BE2C (cell line): ENCODE measurements around the gene FOXN3.

Source experiments
- DNase-seq: peaks from one replicate; pipeline ENCODE4 v3.0.0-alpha.2; 2020
- H3K27me3 ChIP-seq: fragments of 250-450 bp; sonication (Bioruptor Pico); 2 replicates; pipeline ENCODE4 v1.5.1; 2020; ENCODE audit warnings: mild to moderate bottlenecking
- H3K36me3 ChIP-seq: fragments of 250-450 bp; sonication (Bioruptor Pico); 2 replicates; pipeline ENCODE4 v1.5.1; 2020; ENCODE audit warnings: mild to moderate bottlenecking
- H3K4me1 ChIP-seq: fragments of 250-450 bp; sonication (Bioruptor Pico); 2 replicates; pipeline ENCODE4 v1.5.1; 2020
- H3K4me3 ChIP-seq: 2 replicates; pipeline ENCODE4 v1.5.1; 2011; ENCODE audit warnings: low read depth, low read length
- H3K9me3 ChIP-seq: fragments of 250-450 bp; sonication (Bioruptor Pico); 2 replicates; pipeline ENCODE4 v1.5.1; 2020
- CTCF ChIP-seq: IDR thresholded peaks from 2 replicates; pipeline ENCODE4 v1.5.1; 2012; ENCODE audit warnings: mild to moderate bottlenecking, low read depth, low read length

FOXN3 gene

GRCh38 chr14:89283327-89284060 lies 133.5 kb downstream of the FOXN3 start:
- no peaks in the 10 kb centered on the region for H3K36me3 ChIP-seq
- DNase-seq: no peak
- no peaks in the 10 kb centered on the region for H3K9me3 ChIP-seq
- no peak for TF ChIP-seq CTCF
- no peak overlapping the region for H3K4me3 ChIP-seq
- no peaks in the 10 kb centered on the region for H3K27me3 ChIP-seq
- H3K4me1 ChIP-seq: no peaks in the 10 kb centered on the region

- TF ChIP-seq CTCF: no peak
- no peak for DNase-seq
- no peaks in the 10 kb centered on the region for H3K9me3 ChIP-seq
- H3K4me1 ChIP-seq: no peaks in the 10 kb centered on the region
- no peaks in the 10 kb centered on the region for H3K36me3 ChIP-seq
- H3K4me3 ChIP-seq: no peak overlapping the region
- H3K27me3 ChIP-seq: no peaks in the 10 kb centered on the region
Observed at GRCh38 chr14:89282191-89282590, 134.8 kb downstream of the FOXN3 start.

- TF ChIP-seq CTCF: no peak
- Histone ChIP-seq H3K9me3 (no peaks in the 10 kb centered on the region), H3K36me3 (no peaks in the 10 kb centered on the region), H3K4me1 (no peaks in the 10 kb centered on the region), H3K27me3 (no peaks in the 10 kb centered on the region), H3K4me3 (no peak overlapping the region)
- no peak for DNase-seq
Observed at GRCh38 chr14:89280600-89280999, 136.4 kb downstream of the FOXN3 start.

GRCh38 chr14:89279649-89280232 lies 137.3 kb downstream of the FOXN3 start:
- no peaks in the 10 kb centered on the region for H3K36me3 ChIP-seq
- TF ChIP-seq CTCF: no peak
- no peaks in the 10 kb centered on the region for H3K27me3 ChIP-seq
- no peaks in the 10 kb centered on the region for H3K4me1 ChIP-seq
- no peak for DNase-seq
- no peak overlapping the region for H3K4me3 ChIP-seq
- H3K9me3 ChIP-seq: no peaks in the 10 kb centered on the region

GRCh38 chr14:89277203-89277602 lies 139.8 kb downstream of the FOXN3 start:
- Histone ChIP-seq H3K36me3 (no peaks in the 10 kb centered on the region), H3K4me1 (no peaks in the 10 kb centered on the region), H3K27me3 (no peaks in the 10 kb centered on the region), H3K9me3 (no peaks in the 10 kb centered on the region), H3K4me3 (no peak overlapping the region)
- TF ChIP-seq CTCF: no peak
- no peak for DNase-seq

- Histone ChIP-seq H3K27me3 (no peaks in the 10 kb centered on the region), H3K36me3 (no peaks in the 10 kb centered on the region)
Observed at GRCh38 chr14:89276424-89276975, 140.5 kb downstream of the FOXN3 start.

More at GRCh38 chr14:89276424-89276975, 140.5 kb downstream of the FOXN3 start:
- DNase-seq: no peak
- Histone ChIP-seq H3K9me3 (no peaks in the 10 kb centered on the region), H3K4me3 (no peak overlapping the region), H3K4me1 (no peaks in the 10 kb centered on the region)
- TF ChIP-seq CTCF: no peak
